GM18951 (cell line): ENCODE data around the gene ZFP62.

Experiments
- POLR2A ChIP-seq: IDR thresholded peaks from 4 replicates; pipeline ENCODE4 v1.6.1; 2011; ENCODE audit warnings: mild to moderate bottlenecking; ENCODE audit not compliant: insufficient read length, insufficient read depth; ENCODE audit errors: extremely low read depth
- in situ Hi-C: fragments of 300-500 bp; cut with MboI; formaldehyde crosslinking; loops from one replicate; pipeline ENCODE4 v1.12.0; 2022; ENCODE audit warnings: low sequenced_read_pairs, mixed read lengths, inconsistent platforms; ENCODE audit not compliant: unreplicated experiment

The ZFP62 gene

GRCh38 chr5:180807654-180808414, 53.2 kb downstream of the ZFP62 start:
- no peak for TF ChIP-seq POLR2A
- in situ Hi-C loops, result no loop called here

GRCh38 chr5:180807046-180807445, 54.0 kb downstream of the ZFP62 start:
- in situ Hi-C loops, result no loop called here
- no peak for TF ChIP-seq POLR2A

- TF ChIP-seq POLR2A, result no peak
- in situ Hi-C loops, result no loop called here
Observed at GRCh38 chr5:180806351-180807011, 54.6 kb downstream of the ZFP62 start.

GRCh38 chr5:180804129-180804618, 56.9 kb downstream of the ZFP62 start:
- in situ Hi-C loops, result no loop called here
- no peak for TF ChIP-seq POLR2A

- in situ Hi-C loops, result no loop called here
- TF ChIP-seq POLR2A, result peak; percentile 66
Observed at GRCh38 chr5:180803181-180804128, 57.6 kb downstream of the ZFP62 start.

- TF ChIP-seq POLR2A, result peak; percentile 85
- in situ Hi-C loops, result no loop called here
Observed at GRCh38 chr5:180802325-180803180, 58.5 kb downstream of the ZFP62 start, which contains the start of gene MGAT1. Gene MGAT1, minus strand, starts transcription at chr5:180802806. Its CDS starts 9,835 bp downstream, at chr5:180792971.

GRCh38 chr5:180801596-180802324, 59.3 kb downstream of the ZFP62 start:
- in situ Hi-C loops, result no loop called here
- TF ChIP-seq POLR2A, result no peak

- in situ Hi-C loops, result no loop called here
- TF ChIP-seq POLR2A, result no peak
Observed at GRCh38 chr5:180799902-180800801, 60.9 kb downstream of the ZFP62 start.

GRCh38 chr5:180799194-180799593, 61.9 kb downstream of the ZFP62 start:
- no peak for TF ChIP-seq POLR2A
- in situ Hi-C loops, result no loop called here

- TF ChIP-seq POLR2A, result no peak
- in situ Hi-C loops, result no loop called here
Observed at GRCh38 chr5:180798193-180798592, 62.9 kb downstream of the ZFP62 start.
